CD4-positive, alpha-beta T cell treated with Interleukin-17A for 4 hours (primary cell): Measurements from ENCODE around the gene B9D1.
A peak's percentile ranks its signal among the peaks of the same experiment; 100 is the strongest.
"Not testable (repeated sequence)": the region's sequence is repeated elsewhere in the genome, so short reads cannot be mapped to it uniquely, and the experiment has no call there.

Experiments used
- DNase-seq: peaks from one replicate; pipeline ENCODE4 v3.0.0-alpha.2; 2020; ENCODE audit warnings: mixed read lengths

Gene B9D1

GRCh38 chr17:19357351-19357750 lies 5.2 kb downstream of the B9D1 start:
- DNase-seq, result no peak

- no peak for DNase-seq
These were observed 7.8 kb downstream of the B9D1 start for GRCh38 chr17:19354748-19355147.

GRCh38 chr17:19353401-19353800 lies 9.1 kb downstream of the B9D1 start:
- not testable (repeated sequence) for DNase-seq

GRCh38 chr17:19348806-19349205 lies 13.7 kb downstream of the B9D1 start:
- DNase-seq, result no peak

- no peak for DNase-seq
These were observed 14.4 kb downstream of the B9D1 start for GRCh38 chr17:19348081-19348650.

- no peak for DNase-seq
These were observed 15.0 kb downstream of the B9D1 start for GRCh38 chr17:19347323-19348080.

GRCh38 chr17:19346351-19347255 lies 15.9 kb downstream of the B9D1 start:
- DNase-seq, result no peak

- no peak for DNase-seq
These were observed 16.8 kb downstream of the B9D1 start for GRCh38 chr17:19345486-19346350.

GRCh38 chr17:19345067-19345460 lies 17.5 kb downstream of the B9D1 start:
- no peak for DNase-seq

GRCh38 chr17:19344311-19345066 lies 18.0 kb downstream of the B9D1 start:
- no peak for DNase-seq

GRCh38 chr17:19343671-19344151 lies 18.8 kb downstream of the B9D1 start:
- DNase-seq, result no peak

GRCh38 chr17:19343256-19343630 lies 19.3 kb downstream of the B9D1 start:
- no peak for DNase-seq

GRCh38 chr17:19342611-19343255 lies 19.8 kb downstream of the B9D1 start:
- DNase-seq, result no peak

- no peak for DNase-seq
These were observed 20.6 kb downstream of the B9D1 start for GRCh38 chr17:19341641-19342610.

GRCh38 chr17:19341211-19341631 lies 21.3 kb downstream of the B9D1 start:
- no peak for DNase-seq

GRCh38 chr17:19339341-19339815 lies 23.1 kb downstream of the B9D1 start:
- no peak for DNase-seq

- DNase-seq, result peak; percentile 77
These were observed 24.2 kb downstream of the B9D1 start for GRCh38 chr17:19338031-19338990.

GRCh38 chr17:19337712-19338023 lies 24.9 kb downstream of the B9D1 start:
- no peak for DNase-seq
